Fibroblast of skin of abdomen (primary cell): ENCODE measurements around the gene FMO2. TPM values are rescaled to one million over a fixed set of nuclear protein-coding genes. Genes with fewer than 3 reads are reported as not detected.

Source experiments
- DNase-seq: peaks from one replicate; pipeline ENCODE4 v3.0.0-alpha.2; 2013
- polyA plus RNA-seq, 2 experiments: library from polyadenylated mRNA; unstranded; fragments of 120-200 nt; gene quantifications; one replicate each; pipeline ENCODE4 v1.2.1, GENCODE V29; 2013; ENCODE audit not compliant: insufficient read length in 2 of 2

FMO2 gene, protein sequence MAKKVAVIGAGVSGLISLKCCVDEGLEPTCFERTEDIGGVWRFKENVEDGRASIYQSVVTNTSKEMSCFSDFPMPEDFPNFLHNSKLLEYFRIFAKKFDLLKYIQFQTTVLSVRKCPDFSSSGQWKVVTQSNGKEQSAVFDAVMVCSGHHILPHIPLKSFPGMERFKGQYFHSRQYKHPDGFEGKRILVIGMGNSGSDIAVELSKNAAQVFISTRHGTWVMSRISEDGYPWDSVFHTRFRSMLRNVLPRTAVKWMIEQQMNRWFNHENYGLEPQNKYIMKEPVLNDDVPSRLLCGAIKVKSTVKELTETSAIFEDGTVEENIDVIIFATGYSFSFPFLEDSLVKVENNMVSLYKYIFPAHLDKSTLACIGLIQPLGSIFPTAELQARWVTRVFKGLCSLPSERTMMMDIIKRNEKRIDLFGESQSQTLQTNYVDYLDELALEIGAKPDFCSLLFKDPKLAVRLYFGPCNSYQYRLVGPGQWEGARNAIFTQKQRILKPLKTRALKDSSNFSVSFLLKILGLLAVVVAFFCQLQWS
- polyA plus RNA-seq (2013, experiment 1 of 2; ENCODE audit: insufficient read length), result 0.26 TPM
- polyA plus RNA-seq (2013, experiment 2 of 2; ENCODE audit: insufficient read length), result 0.25 TPM

DNA sequence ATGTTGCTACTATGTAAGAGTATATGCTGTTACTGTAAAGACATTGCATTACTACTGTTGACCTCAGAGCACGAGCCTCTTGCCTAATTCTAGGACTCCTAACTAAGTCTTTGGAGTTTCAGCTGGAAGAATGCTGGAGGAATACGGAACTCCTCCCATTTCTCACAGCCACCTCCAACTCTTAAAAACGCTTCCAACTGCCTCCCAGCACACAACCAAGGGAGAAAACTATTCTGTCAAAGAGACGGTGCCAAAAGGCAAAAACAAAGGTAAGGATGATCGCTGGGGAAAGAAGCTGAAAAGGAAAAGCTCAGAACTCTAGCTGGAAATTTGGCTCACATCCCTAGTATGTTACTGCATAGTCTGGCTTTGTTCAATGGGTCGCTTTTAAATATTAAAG lies at the start of gene FMO2:
FMO2 (plus strand) TSS at position 210 of the 400 bp plus-strand sequence. CDS start 414 bp downstream, outside the sequence.
- DNase-seq, result no peak

DNA sequence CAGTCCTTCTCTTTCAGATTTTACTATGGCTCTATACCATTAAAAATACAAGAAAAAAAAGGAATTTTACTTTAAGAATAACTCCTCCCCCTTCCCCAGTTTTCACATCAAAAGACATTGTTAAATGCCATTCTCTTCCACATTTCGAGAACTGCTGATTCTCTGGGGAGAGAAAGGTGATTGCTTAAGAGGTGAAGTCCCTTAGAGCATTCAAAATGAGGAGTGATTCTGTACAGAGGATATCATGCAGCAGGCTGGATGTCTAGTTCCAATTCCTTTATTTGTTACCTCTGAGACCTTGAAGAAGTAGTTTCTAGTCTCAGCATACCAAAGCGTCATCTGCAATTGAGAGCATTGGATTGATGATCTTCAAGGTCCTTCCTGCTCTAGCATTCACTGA lies 47.5 kb upstream of the FMO2 start:
- DNase-seq, result no peak

DNA sequence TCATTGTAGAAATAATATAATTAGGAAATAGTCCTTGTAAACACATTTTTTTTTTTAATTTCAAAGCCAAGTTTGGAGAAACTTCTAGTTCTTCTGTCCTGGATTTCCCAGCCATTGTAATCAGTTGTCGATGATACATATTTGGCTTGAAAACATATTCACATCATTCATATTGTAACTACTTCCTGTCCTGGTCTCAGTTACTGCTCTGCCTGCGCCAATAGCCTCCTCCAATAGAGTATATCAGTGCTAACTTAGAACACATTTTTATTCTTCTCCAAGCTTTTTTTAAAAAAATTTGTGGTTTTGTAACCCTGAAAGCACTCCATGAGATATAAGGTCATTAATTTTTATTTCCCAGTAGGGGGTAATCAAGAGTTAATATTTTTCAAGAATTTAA lies 46.1 kb upstream of the FMO2 start:
- DNase-seq, result no peak

DNA sequence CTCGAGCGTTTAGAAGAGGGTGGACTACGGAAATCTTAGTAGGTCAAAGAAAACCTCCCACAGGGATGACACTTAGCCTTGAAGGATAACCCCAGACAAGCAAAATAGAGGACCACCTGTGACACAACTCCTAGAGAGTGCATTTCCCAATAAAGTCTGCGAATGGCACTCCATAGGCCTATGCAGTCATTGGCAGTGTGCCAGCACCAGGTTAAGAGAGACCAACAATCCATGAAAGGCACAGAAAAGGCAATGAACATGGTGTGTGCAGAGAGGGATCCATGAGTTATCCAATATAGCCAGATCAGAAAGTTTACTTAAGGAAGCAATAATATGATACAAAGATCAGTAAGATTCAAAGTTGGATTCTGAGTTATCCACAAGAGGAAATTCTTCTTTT lies 45.2 kb upstream of the FMO2 start:
- no peak for DNase-seq

DNA sequence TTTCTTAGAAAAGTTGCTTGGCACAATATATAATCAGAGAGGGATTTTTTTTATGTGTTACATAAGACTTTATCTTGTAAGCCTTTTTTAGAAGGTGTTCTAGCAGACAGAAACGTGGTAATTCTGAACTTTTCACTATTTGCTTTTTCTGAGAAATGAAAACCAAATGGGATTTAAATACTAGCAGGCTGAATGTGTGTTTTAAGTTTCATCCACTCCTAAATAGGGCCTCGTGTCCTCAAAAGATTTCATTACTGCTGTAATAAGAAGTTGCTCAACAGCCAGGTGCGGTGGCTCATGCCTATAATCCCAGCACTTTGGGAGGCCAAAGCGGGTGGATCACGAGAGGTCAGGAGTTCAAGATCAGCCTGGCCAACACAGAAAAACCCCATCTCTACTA lies 44.7 kb upstream of the FMO2 start:
- no peak for DNase-seq

DNA sequence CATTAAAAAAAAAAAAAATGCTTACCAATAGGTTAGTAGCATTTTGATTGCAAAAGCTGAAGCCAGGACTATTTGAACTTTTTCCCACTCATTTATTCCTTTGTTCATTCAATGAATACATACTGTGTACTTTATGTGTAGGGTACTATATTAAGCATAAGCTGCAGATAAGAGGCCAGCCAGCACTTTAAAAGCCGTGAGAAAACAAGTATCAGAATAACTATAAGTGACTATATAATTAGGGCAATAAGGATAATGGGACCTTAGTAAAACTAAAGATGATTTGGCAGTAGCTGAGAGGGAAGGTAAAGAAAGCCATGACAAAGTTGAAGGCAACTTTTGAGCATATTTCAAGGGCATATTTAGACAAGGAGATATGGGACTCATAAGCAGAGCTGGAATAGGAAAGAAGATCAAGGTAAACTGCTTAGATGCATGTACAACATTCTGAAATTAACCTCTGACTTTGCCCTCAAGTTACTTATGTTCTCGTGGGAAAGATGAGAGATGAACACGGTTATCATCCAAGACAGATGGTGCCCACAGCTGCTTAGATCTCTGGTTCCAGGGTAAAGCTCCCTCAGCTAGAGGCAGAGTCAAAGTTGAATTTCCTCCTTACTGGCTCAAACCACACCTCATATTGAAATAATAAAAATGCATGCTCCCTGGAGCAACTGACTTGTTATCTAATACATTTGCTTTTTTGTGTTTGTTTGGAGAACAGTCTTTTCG lies 44.0 kb upstream of the FMO2 start:
- DNase-seq, result no peak

DNA sequence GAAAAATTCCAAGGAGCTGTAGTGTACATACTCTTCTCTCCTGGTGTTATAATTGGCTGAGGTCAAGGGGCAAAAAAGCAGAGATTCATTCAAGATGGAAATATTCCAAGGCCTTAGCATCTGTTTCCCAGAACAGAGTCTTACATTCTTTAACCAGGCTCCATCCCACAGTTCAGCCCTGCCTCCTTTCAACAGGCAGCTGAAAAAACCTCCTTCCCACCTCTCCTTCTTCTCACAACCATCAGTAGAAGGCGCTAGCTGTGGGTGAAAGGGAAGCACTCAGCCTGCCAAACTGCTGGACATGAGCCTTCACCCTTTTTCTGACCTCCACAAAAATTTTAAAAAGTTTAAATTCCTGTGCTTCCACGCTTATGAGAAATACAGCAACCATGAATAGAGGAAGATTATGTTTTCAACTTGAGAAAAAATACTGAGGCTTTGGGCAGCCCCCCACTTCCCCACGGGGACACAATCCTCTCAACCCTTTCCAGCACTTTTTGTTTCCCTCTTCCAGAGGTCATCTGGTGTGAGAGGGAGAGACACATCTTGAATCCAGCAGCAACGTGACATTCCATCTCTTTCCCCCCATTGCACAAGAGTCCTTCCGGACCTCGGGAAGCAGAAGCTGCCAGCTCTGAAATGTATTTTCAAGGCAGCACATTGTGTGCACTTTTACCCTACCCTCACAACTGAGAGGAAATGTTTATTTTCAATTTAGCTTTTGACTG lies 43.2 kb upstream of the FMO2 start:
- DNase-seq, result peak; percentile 93

DNA sequence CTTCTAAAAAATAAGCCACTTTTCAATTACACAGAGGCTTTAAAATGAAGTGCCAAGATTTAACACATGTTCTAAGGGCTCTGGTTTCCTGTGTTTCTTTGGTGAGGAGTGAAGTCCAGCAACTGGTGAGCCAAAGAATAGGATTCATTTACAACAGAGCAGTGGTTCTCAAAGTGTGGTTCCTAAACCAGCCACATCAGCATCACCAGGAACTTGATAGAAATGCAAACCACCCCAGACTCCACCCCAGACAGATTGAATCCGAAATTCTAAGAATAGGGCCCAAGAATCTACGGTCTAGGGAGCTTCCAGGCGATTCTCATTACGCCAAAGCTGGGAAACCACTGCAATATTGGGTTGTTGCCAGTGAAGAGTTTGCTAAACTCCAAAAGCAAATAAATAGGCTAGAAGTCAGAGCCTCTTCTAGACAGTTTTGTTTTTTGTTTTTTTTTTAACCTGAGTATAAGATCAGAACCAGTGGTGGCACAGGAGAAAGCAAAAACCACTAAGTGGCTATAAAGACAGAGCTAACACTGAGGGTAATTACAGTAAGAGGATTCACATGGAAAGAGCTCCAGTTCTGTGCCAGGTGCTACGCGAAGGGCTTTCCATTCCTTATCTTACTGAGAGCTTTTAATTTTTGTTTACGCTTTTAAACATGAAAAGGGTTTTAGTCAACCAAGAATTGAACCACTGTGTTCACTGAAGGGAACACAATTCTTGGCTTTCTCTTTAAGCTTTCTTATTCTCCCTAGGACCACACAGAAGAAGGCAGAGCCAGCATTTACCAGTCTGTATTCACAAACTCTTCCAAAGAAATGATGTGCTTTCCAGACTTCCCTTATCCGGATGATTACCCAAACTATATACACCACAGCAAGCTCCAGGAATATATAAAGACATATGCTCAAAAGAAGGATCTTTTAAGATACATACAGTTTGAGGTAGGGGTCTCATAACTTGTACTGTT lies 42.4 kb upstream of the FMO2 start:
- DNase-seq, result peak; percentile 69

DNA sequence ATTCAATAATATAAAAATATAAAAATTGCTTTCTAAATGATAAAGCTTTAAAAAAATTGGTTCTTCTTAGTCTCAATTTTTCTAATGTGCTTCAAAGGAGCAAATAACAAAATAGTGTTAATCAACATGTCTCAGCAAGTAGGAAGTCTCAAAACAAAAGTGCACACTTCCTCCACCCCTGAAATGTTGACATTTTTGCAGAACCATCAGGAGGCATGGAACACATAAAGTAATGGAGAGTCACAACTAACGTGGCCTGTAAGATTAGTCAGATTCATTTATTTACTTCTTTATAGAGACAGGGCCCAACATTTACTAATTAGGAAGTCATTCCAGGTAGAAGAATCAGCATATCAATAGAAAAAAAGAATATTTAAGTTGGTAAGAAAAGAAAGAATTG lies 34.9 kb upstream of the FMO2 start:
- DNase-seq, result no peak

DNA sequence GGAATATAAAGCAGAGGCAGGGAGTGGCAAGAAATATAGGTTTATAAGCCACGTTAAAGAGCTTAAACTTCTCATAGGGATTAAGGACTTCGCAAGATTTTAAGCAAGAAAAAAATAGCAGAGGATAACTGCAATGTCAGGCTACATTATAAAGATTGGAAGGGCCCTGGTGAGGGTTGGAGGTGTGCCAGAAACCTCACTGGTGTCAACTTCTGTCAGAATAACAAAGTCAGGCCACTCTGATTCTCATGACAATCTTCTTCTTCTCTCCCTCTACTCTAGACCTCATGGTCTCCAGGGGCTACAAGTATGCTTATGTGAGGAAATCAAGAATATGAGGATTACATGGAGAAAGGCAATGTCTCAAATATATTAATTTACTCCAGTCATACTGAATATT lies 32.6 kb upstream of the FMO2 start:
- DNase-seq, result no peak

DNA sequence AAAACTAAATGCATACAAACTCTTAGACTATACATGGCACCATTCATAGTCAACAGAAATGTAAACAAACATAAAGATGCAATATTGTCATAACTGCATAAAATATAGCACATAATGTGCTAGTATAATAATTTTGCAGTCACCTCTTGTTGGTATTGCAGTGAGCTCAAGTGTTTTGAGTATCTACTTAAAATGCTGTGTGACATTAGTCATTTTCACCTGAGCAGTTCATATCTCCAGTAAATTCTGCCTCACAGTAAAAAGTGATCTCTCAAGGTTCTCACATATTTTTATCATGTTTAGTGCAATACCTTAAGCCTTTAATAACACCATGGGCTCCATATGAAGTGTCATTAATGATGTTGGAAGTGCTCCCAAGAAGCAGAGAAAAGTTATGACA lies 29.6 kb upstream of the FMO2 start:
- no peak for DNase-seq

DNA sequence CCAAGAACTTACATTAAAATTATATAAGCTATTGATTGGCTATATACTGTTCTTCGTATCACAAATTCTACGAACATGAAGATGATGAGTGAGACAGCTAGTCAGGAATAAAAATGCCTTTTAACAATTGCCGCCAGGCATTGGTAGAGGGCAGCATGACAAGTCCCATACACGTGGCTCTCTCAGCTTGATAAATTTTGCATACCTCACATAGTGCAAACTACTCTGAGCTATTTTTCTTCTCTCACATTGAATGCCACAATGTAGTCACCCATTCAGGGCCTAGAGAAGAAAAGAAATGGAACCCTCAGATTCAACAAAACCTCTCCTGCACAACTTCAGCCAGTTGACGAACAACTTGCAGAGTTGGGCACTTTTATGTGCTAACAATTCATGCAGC lies 27.0 kb upstream of the FMO2 start:
- no peak for DNase-seq

DNA sequence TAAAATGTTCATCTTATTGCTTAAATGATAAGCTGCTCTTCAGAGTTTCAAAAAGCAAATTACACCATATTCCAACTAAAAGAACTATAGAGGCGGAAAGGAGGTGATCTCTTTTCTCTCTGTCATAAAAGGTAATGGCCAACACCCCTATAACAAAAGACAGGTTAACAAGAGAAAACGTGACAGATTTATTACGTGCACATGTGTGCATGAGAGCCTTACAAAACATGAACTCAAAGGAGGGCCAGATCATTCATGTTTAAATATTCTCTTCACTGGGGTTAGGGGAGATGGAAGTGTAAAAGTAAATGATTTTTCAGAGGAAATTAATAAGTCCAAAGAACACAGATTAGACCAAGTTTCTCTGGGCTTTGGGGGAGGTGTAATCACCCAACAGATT lies 26.5 kb upstream of the FMO2 start:
- no peak for DNase-seq

DNA sequence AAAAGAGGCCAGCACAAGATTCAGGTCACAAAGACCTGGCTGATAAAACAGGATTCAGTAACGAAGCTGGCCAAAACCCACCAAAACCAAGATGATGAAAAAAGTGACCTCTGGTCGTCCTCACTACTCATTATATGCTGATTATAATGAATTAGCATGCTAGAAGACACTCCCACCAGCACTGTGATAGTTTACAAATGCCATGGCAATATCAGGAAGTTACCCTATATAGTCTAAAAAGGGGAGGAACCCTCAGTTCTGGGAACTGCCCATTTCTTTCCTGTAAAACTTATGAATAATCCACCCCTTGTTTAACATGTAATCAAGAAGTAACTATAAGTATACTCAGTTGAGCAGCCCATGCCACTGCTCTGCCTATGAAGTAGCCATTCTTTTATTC lies 26.0 kb upstream of the FMO2 start:
- DNase-seq, result no peak

DNA sequence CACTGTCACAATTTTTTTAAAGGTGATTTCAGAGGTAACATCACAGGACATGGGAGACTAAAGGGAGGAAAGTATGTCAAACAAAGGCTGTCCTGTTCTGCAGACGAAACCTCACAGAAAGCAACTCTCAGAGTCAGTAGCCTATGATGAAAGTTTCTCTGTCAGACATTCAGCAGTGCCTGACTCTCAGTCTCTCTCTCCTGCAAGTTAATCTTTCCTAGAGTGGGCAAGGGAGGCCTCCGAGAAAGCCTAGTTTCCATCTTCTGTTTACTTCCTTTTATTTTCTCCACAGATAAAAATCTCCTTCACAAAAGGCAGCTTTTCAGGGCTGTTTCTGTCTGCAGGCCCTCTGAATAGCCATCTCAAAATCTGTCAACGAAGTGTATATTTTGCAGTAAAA lies 24.9 kb upstream of the FMO2 start:
- DNase-seq, result no peak

DNA sequence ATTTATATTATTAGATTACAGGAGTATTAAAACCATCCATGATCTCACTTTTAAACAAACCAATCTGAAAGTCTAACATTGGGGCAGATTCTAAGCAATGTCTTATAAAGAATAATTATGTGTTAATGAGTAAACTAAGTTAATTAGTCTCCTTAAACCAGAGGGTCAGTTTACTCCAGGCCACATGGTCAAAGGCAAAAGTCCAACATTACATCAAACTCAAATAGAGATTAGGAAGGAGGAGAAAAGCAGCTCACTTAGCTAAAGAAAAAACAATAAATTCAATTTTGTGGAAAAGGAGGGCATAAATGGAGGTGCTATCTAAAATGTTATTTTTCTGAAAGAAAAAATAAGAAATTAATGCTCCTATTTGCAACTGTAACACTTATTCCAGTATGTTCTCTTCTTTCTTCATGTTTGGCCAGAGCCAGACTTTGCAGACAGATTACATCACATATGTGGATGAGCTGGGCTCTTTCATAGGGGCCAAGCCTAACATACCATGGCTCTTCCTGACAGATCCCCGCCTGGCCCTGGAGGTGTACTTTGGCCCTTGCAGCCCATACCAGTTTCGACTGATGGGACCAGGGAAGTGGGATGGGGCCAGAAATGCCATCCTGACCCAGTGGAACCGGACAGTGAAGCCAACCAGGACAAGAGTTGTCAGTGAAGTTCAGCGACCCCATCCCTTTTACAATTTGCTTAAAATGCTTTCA lies 24.3 kb upstream of the FMO2 start:
- DNase-seq, result no peak

DNA sequence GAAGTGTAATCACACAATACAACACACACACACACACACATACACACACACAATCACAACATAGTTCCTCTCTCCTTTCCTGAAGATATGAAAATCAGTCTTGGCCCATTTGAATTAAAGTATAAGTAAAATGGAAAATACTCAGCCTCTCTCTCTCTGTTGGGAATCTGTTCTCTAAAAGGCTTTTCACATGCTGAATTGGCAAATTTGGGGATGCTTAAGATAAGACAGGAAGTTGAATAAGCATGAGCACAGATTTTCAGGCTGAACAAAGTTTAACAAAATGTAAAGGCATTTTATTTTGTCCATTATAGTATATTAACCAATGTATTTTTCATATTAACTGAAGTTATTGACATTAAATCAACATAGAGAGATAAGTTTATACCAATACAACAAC lies 23.7 kb upstream of the FMO2 start:
- DNase-seq, result no peak

DNA sequence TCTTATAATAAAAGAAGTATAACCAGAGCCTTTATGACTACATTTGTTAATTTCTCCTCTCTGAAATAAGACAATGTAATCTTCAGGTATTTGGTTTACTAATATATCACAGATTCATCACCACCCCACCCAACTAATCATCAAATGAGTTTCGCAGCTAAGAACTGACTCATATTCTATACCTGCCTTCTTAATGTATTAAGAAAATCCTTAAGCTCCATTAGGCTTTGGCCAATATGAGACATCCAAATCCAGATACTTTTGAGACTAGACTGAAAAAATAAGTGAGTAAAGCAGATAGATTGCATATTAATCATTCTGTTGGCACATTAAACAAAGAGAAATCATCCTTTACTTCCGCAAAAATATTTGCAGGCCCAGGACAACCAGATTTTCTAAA lies 18.7 kb upstream of the FMO2 start:
- DNase-seq, result no peak

DNA sequence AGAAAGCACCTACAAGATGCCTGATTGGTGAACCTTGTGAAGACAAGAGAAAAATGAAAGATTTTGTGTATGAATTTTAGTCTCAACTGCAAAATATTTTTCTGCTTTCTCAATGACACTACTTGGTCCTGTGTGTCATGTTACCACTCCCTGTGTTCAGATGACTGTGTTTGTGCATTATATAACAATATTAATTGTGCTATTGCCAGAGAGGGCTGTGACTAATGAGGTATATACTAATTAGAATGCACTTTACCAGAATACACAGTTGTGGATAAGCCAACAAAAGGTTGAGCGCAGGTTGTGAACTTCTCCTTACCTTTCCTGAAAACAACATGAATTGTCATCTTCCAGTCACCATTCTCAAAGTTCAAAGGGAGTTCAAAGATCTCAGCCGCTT lies 17.3 kb upstream of the FMO2 start:
- no peak for DNase-seq

DNA sequence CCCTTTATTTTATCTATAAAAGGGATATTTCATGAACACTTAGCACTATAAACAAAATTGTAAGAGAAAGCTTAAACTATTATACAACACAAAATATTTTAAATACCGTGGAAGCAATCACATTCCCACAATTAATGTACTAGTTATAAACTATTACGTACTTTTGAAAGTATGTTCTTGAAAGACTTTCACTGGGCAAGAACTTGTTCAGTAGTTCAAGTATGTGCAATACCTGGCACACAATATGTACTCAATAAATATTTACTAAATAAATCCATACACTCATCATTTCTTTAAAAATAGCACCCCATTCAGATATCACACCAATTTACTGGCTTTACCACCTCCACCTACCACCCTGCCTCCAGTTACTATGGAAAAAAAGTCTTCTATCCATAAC lies 12.6 kb upstream of the FMO2 start:
- DNase-seq, result no peak

DNA sequence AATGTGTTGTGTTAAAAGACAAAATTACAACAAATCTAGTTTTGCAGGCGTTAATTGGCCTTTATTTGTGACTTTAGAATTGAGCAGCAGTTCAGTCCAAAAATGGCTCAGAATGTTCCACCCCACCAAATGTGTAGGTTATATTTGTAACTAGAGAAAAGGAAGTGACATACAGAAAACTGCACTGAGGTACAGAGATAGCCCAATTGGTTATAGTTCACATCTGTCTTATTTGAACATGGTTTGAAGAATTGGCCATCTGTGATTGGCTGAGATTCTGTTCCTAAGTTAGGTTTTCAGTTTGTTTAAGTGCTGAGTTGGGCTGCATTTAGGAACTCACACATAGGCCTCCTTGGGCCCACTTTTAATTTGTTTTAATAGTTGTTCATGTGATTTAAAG lies 12.0 kb upstream of the FMO2 start:
- DNase-seq, result no peak
